Caco-2 (cell line): Measurements from ENCODE around the gene CTH. TPM values are rescaled to one million over a fixed set of nuclear protein-coding genes. Genes with fewer than 3 reads are reported as not detected.

Source experiments
- BruUV-seq: library from RNA; stranded (reverse); fragments of 400-500 nt; replicated peaks from 2 replicates; lab custom pipeline; 2021; lab: Mats Ljungman, UMichigan
- CTCF ChIA-PET: fragments of 300-600 bp; sonication (Branson Sonifier 250); formaldehyde crosslinking; loops from one replicate; lab custom pipeline; 2022; ENCODE audit warnings: antibody characterized with exemption; lab: Charles Lee
- POLR2A ChIA-PET: fragments of 300-600 bp; sonication (Branson Sonifier 250); formaldehyde crosslinking; loops from one replicate; lab custom pipeline; 2022; ENCODE audit warnings: antibody characterized with exemption; lab: Charles Lee
- DNase-seq, 2 experiments: peaks; one replicate each; pipeline versions ENCODE4 v3.0.0 to v3.0.0-alpha.2; 2020 to 2022
- H3K27me3 ChIP-seq: replicated peaks from 2 replicates; pipeline ENCODE4 v1.6.0; 2011; ENCODE audit warnings: low read length; ENCODE audit not compliant: control insufficient read depth, insufficient read depth
- H3K36me3 ChIP-seq: 2 replicates; pipeline ENCODE4 v1.5.1; 2011; ENCODE audit warnings: low read length; ENCODE audit not compliant: control insufficient read depth, insufficient read depth
- H3K4me1 ChIP-seq: fragments of 250-450 bp; sonication (Bioruptor Pico); 2 replicates; pipeline ENCODE4 v1.5.1; 2020; ENCODE audit warnings: mild to moderate bottlenecking
- H3K4me3 ChIP-seq: 2 replicates; pipeline ENCODE4 v1.5.1; 2011; ENCODE audit warnings: low read depth, mild to moderate bottlenecking, control low read depth, low read length
- H3K9me3 ChIP-seq: fragments of 250-450 bp; sonication (Bioruptor Pico); 2 replicates; pipeline ENCODE4 v1.5.1; 2020; ENCODE audit warnings: mild to moderate bottlenecking, moderate library complexity
- H3K27ac Mint-ChIP-seq: one replicate; pipeline ENCODE4 v1.8.0; 2022; ENCODE audit warnings: mixed read lengths; ENCODE audit not compliant: unreplicated experiment
- H3K27me3 Mint-ChIP-seq: one replicate; pipeline ENCODE4 v1.8.0; 2022; ENCODE audit warnings: mixed read lengths; ENCODE audit not compliant: insufficient read depth, unreplicated experiment
- H3K36me3 Mint-ChIP-seq: one replicate; pipeline ENCODE4 v1.8.0; 2022; ENCODE audit warnings: mild to moderate bottlenecking, mixed read lengths; ENCODE audit not compliant: insufficient read depth, unreplicated experiment
- H3K4me1 Mint-ChIP-seq: one replicate; pipeline ENCODE4 v1.8.0; 2022; ENCODE audit warnings: low read depth, mixed read lengths; ENCODE audit not compliant: unreplicated experiment
- H3K4me3 Mint-ChIP-seq: one replicate; pipeline ENCODE4 v1.8.0; 2022; ENCODE audit warnings: mild to moderate bottlenecking, moderate library complexity, mixed read lengths; ENCODE audit not compliant: unreplicated experiment
- H3K9me3 Mint-ChIP-seq: one replicate; pipeline ENCODE4 v1.8.0; 2022; ENCODE audit warnings: mixed read lengths; ENCODE audit not compliant: unreplicated experiment
- intact Hi-C: fragments of 100-400 bp; cut with micrococcal nuclease; formaldehyde crosslinking; loops from one replicate; pipeline ENCODE4 v1.10.0; 2022; ENCODE audit not compliant: unreplicated experiment
- total RNA-seq: library from RNA; stranded (reverse); gene quantifications from 2 replicates; pipeline ENCODE4 v1.2.3, GENCODE V29; 2022
- TF ChIP-seq, protein P1 (sequence below), 2 experiments: fragments of 200-600 bp in 1 of 2; IDR thresholded peaks; 1 replicate in 1 of 2; 2 replicates in 1 of 2; pipeline versions ENCODE4 v1.5.1 to v1.8.0; 2011 to 2022; ENCODE audit warnings: antibody characterized with exemption in 1 of 2, control low read depth in 1 of 2, inconsistent platforms in 1 of 2, low read depth in 1 of 2, low read length in 1 of 2, mild to moderate bottlenecking in 1 of 2, moderate library complexity in 1 of 2; ENCODE audit not compliant: insufficient read depth in 1 of 2, severe bottlenecking in 1 of 2, unreplicated experiment in 1 of 2

CTH gene
- total RNA-seq, 1 experiment from 2014 or later: 14.0 TPM

DNA sequence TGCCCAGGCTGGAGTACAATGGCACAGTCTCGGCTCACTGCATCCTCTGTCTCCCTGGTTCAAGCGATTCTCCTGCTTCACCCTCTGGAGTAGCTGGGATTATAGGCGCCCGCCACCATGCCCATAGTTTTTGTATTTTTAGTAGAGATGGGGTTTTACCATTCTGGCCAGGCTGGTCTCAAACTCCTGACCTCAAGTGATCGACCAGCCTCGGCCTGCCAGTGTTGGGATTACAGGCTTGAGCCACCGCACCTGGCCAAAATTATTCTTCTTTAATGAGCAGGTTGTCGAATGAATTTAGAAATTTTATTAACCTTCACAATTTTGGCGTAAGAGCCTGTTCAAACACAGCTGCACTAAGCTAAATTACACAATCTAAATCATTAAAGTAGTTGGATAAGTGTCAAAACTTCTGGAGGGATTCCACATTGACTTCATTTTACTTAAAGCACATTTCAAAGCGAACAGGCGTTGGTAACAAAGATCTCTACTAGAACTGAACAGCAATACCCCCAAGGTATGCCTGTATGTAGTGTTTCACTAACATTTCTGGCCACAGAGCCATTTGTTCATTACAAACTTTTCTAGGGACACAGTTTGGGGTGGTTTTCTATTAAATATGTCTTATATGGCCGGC is 5.2 kb upstream of the CTH start:
- Mint-ChIP-seq H3K27ac (no peak overlapping the region), H3K9me3 (no peaks in the 10 kb centered on the region), H3K36me3 (peaks cover 1% of the 10 kb centered on the region), H3K4me1 (no peaks in the 10 kb centered on the region), H3K4me3 (no peak overlapping the region), H3K27me3 (no peaks in the 10 kb centered on the region)
- Histone ChIP-seq H3K4me3 (no peak overlapping the region), H3K9me3 (no peaks in the 10 kb centered on the region), H3K4me1 (no peaks in the 10 kb centered on the region), H3K27me3 (no peaks in the 10 kb centered on the region), H3K36me3 (no peaks in the 10 kb centered on the region)
- ChIA-PET POLR2A (no interaction called here), CTCF (no interaction called here)
- TF ChIP-seq, protein P1, sequence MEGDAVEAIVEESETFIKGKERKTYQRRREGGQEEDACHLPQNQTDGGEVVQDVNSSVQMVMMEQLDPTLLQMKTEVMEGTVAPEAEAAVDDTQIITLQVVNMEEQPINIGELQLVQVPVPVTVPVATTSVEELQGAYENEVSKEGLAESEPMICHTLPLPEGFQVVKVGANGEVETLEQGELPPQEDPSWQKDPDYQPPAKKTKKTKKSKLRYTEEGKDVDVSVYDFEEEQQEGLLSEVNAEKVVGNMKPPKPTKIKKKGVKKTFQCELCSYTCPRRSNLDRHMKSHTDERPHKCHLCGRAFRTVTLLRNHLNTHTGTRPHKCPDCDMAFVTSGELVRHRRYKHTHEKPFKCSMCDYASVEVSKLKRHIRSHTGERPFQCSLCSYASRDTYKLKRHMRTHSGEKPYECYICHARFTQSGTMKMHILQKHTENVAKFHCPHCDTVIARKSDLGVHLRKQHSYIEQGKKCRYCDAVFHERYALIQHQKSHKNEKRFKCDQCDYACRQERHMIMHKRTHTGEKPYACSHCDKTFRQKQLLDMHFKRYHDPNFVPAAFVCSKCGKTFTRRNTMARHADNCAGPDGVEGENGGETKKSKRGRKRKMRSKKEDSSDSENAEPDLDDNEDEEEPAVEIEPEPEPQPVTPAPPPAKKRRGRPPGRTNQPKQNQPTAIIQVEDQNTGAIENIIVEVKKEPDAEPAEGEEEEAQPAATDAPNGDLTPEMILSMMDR (IDR thresholded peaks at IDR 0.05; ENCODE audit: insufficient read depth in 1 of 2, low read depth in 1 of 2, low read length in 1 of 2, severe bottlenecking in 1 of 2, unreplicated experiment in 1 of 2): no peak
- DNase-seq: no peak
- intact Hi-C loops: no loop called here
- BruUV-seq: no TSS peak

DNA sequence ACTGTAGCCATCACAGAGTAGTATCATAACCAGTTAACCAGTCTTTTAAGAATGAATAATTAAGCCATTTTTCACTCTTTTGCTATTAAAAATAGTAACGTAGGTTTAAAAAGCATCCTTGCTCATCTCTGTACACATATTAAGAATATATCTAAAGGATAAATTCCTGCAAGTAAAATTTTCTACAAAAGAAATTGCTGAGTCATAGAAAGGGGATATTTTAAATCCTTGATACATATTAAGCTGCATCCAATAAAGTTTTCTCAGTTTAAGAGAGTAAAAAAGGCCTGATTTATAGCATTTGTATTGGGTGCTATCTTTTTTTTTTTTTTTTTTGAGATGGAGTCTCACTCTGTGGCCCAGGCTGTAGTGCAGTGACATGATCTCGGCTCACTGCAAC is 1.9 kb upstream of the CTH start:
- H3K4me1 ChIP-seq: no peaks in the 10 kb centered on the region
- Mint-ChIP-seq H3K4me1 (no peaks in the 10 kb centered on the region), H3K36me3 (peaks cover 7% of the 10 kb centered on the region), H3K27me3 (no peaks in the 10 kb centered on the region), H3K9me3 (no peaks in the 10 kb centered on the region), H3K27ac (no peak overlapping the region), H3K4me3 (no peak overlapping the region)
- ChIA-PET CTCF (no interaction called here), POLR2A (no interaction called here)
- DNase-seq: no peak
- intact Hi-C loops: no loop called here
- H3K4me3 ChIP-seq: no peak overlapping the region
- TF ChIP-seq, protein P1 (IDR thresholded peaks at IDR 0.05; ENCODE audit: insufficient read depth in 1 of 2, low read depth in 1 of 2, low read length in 1 of 2, severe bottlenecking in 1 of 2, unreplicated experiment in 1 of 2): no peak
- no TSS peak for BruUV-seq
- no peaks in the 10 kb centered on the region for H3K9me3 ChIP-seq
- H3K36me3 ChIP-seq: no peaks in the 10 kb centered on the region
- H3K27me3 ChIP-seq: no peaks in the 10 kb centered on the region

DNA sequence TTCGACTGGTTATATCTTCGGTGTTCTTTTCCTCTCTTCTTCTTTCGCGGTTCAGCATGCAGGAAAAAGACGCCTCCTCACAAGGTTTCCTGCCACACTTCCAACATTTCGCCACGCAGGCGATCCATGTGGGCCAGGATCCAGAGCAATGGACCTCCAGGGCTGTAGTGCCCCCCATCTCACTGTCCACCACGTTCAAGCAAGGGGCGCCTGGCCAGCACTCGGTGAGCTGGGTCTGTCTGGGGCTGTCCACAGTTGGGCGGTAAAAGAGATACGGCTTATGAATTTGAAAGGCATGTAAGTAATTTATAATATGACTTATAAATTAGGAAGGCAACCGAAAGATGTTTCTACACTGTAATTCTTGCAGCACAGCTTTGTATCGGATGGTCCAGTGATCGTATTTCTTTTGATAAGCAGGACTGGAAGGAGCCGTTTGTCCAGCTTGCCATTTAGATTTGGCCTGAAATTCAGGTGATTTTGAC is 334 bp downstream of the CTH start:
- BruUV-seq: TSS peak; percentile 88
- H3K4me3 ChIP-seq: peak overlapping the region; percentile 70
- H3K4me1 ChIP-seq: no peaks in the 10 kb centered on the region
- H3K36me3 ChIP-seq: no peaks in the 10 kb centered on the region
- CTCF ChIA-PET: no interaction called here
- no peaks in the 10 kb centered on the region for H3K4me1 Mint-ChIP-seq
- H3K27me3 ChIP-seq: no peaks in the 10 kb centered on the region
- POLR2A ChIA-PET: interaction anchor here (0.6 to 1.9 kb wide), 4 partner anchors 58 to 1914 kb away, joined by 3 to 36 read pairs (median 6); partner anchors contain the start of genes ANKRD13C, SRSF11 and ZRANB2
- no peak for DNase-seq
- H3K9me3 Mint-ChIP-seq: no peaks in the 10 kb centered on the region
- H3K27me3 Mint-ChIP-seq: no peaks in the 10 kb centered on the region
- peak overlapping the region; percentile 93 for H3K4me3 Mint-ChIP-seq
- TF ChIP-seq, protein P1 (IDR thresholded peaks at IDR 0.05; ENCODE audit: insufficient read depth in 1 of 2, low read depth in 1 of 2, low read length in 1 of 2, severe bottlenecking in 1 of 2, unreplicated experiment in 1 of 2): no peak
- H3K9me3 ChIP-seq: no peaks in the 10 kb centered on the region
- intact Hi-C loops: loop anchor here (1.0 to 10.0 kb wide), 2 partner anchors 57 to 207 kb away; partner anchors contain the start of genes ANKRD13C and LRRC40
- peak overlapping the region; percentile 92 for H3K27ac Mint-ChIP-seq
- H3K36me3 Mint-ChIP-seq: peaks cover 7% of the 10 kb centered on the region
